ENCODE results near the gene LLGL2. TPM values are rescaled to one million over a fixed set of nuclear protein-coding genes. Genes with fewer than 3 reads are reported as not detected.

LLGL2 gene
- total RNA-seq, 4 donors from 2014 or later, result 221 to 563 (median 300) TPM

- no peak for TF ChIP-seq POLR2A (IDR thresholded peaks at IDR 0.05)
- TF ChIP-seq, protein P1, sequence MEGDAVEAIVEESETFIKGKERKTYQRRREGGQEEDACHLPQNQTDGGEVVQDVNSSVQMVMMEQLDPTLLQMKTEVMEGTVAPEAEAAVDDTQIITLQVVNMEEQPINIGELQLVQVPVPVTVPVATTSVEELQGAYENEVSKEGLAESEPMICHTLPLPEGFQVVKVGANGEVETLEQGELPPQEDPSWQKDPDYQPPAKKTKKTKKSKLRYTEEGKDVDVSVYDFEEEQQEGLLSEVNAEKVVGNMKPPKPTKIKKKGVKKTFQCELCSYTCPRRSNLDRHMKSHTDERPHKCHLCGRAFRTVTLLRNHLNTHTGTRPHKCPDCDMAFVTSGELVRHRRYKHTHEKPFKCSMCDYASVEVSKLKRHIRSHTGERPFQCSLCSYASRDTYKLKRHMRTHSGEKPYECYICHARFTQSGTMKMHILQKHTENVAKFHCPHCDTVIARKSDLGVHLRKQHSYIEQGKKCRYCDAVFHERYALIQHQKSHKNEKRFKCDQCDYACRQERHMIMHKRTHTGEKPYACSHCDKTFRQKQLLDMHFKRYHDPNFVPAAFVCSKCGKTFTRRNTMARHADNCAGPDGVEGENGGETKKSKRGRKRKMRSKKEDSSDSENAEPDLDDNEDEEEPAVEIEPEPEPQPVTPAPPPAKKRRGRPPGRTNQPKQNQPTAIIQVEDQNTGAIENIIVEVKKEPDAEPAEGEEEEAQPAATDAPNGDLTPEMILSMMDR (IDR thresholded peaks at IDR 0.05), result no peak
- H3K36me3 ChIP-seq, result peaks cover 0 to 14% (median 0%) of the 10 kb centered on the region in 3 donors
- no peaks in the 10 kb centered on the region for H3K9me3 ChIP-seq
- H3K27ac ChIP-seq, result peak overlapping the region; percentile 20 to 79 (median 59)
- no peak overlapping the region for H3K4me3 ChIP-seq
- no peaks in the 10 kb centered on the region for H3K27me3 ChIP-seq
- DNase-seq, result no peak
- peaks cover 4 to 72% (median 10%) of the 10 kb centered on the region in 4 donors for H3K4me1 ChIP-seq
Observed at GRCh38 chr17:75535871-75536270, 10.4 kb downstream of the LLGL2 start.

DNA sequence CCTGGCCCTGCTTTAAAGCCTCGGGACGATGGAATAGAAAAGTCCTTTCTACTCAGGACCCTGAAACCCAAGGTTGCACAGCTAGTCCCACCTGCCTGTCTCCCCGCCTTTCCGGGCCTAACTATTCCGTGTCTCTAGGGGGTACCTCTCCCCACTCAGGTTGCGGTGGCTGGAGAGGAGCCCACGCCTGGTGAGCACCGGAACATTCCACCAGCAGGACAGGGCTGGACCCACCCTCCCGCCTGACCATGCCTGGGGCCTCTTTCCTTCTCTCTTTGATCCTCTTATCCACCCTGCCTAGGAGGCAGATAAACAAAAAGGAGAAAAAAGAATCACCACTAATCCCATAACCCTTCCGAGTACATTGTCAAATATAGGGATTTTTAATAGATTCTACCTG is 10.9 kb downstream of the LLGL2 start:
- Histone ChIP-seq H3K27me3 (no peaks in the 10 kb centered on the region), H3K36me3 (peaks cover 0 to 14% (median 0%) of the 10 kb centered on the region in 3 donors), H3K4me3 (no peak overlapping the region), H3K4me1 (peaks cover 4 to 72% (median 10%) of the 10 kb centered on the region in 4 donors), H3K27ac (peak overlapping the region in 1 of 4 donors; percentile 79), H3K9me3 (no peaks in the 10 kb centered on the region)
- peak in 1 of 3 donors; percentile 29 for DNase-seq
- TF ChIP-seq, protein P1 (IDR thresholded peaks at IDR 0.05), result no peak
- TF ChIP-seq POLR2A (IDR thresholded peaks at IDR 0.05), result no peak

GRCh38 chr17:75539967-75540729 is 14.7 kb downstream of the LLGL2 start:
- no peak overlapping the region for H3K4me3 ChIP-seq
- no peaks in the 10 kb centered on the region for H3K27me3 ChIP-seq
- no peak for DNase-seq
- peak overlapping the region in 2 of 4 donors; percentile 35 to 72 for H3K27ac ChIP-seq
- peaks cover 0 to 16% (median 0%) of the 10 kb centered on the region in 3 donors for H3K36me3 ChIP-seq
- H3K9me3 ChIP-seq, result no peaks in the 10 kb centered on the region
- TF ChIP-seq POLR2A (IDR thresholded peaks at IDR 0.05), result no peak
- TF ChIP-seq, protein P1 (IDR thresholded peaks at IDR 0.05), result no peak
- peaks cover 0 to 61% (median 2%) of the 10 kb centered on the region in 4 donors for H3K4me1 ChIP-seq

DNA sequence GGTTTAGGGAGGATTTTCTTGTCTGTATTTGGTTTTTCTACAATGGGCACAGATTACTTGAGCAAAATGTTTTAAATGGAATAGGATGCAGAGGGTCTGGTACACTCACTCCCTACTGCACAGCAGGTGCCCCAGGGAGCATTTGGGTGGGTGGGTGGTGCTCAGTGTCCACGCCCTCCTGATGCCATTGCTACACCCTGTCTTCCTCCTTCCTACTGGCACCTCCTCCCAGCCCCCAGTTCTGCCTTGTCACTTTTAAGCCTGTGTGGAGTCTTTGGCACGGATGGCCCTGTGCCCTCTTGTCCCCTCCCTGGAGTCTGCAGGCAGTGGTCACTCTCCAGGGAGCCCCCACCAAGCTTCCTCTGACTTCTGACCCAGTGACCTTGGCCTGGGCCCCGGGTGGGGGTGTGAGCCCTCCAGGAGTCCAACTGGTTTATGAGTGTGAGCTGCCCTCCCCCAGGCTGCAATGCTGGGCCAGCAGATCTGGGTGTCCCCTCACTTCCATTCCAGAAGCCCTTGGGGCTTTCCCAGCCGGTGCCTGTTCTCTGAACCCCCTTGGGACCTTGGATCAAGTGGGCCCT is 15.5 kb downstream of the LLGL2 start:
- no peak for DNase-seq
- Histone ChIP-seq H3K4me1 (peaks cover 0 to 54% (median 0%) of the 10 kb centered on the region in 4 donors), H3K4me3 (no peak overlapping the region), H3K36me3 (peaks cover 0 to 16% (median 0%) of the 10 kb centered on the region in 3 donors), H3K27ac (peak overlapping the region in 3 of 4 donors; percentile 19 to 72 (median 58)), H3K9me3 (no peaks in the 10 kb centered on the region), H3K27me3 (no peaks in the 10 kb centered on the region)
- TF ChIP-seq, protein P1 (IDR thresholded peaks at IDR 0.05), result no peak
- no peak for TF ChIP-seq POLR2A (IDR thresholded peaks at IDR 0.05)

DNA sequence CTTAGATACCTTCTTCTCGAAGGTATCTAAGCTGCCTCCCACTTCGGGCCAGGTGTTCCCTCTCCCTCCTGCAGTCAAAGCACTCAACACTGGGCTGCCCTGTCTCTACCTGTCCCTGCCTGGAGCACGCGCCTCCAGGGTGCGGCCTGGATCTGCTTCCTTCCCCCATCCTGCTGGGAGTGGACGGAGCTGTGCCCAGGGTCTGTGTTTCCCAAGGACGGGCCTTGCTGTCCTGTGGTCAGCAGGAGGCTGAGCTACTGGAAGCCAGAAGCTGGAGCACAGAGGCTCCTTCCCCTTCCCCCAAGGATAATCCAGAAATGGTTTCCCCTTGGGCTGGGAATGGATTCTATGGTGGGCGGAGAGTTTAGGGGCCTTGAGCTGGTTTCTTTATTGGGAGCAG is 16.7 kb downstream of the LLGL2 start:
- Histone ChIP-seq H3K4me3 (no peak overlapping the region), H3K9me3 (no peaks in the 10 kb centered on the region), H3K36me3 (peaks cover 0 to 22% (median 0%) of the 10 kb centered on the region in 3 donors), H3K27me3 (no peaks in the 10 kb centered on the region), H3K27ac (peak overlapping the region in 3 of 4 donors; percentile 61 to 82 (median 78)), H3K4me1 (peaks cover 0 to 54% (median 0%) of the 10 kb centered on the region in 4 donors)
- TF ChIP-seq, protein P1 (IDR thresholded peaks at IDR 0.05), result peak in 1 of 6 experiments; percentile 9
- TF ChIP-seq POLR2A (IDR thresholded peaks at IDR 0.05), result no peak
- DNase-seq, result peak in 2 of 3 donors; percentile 60 to 72
